ENCODE results near the gene CAPZB. TPM values are rescaled to one million over a fixed set of nuclear protein-coding genes. Genes with fewer than 3 reads are reported as not detected.
A peak's percentile ranks its signal among the peaks of the same experiment; 100 is the strongest.

The CAPZB gene
- total and polyA plus RNA-seq, 7 donors, result 179 to 284 (median 224) TPM

GRCh38 chr1:19315378-19316198 lies 169.8 kb downstream of the CAPZB start:
- H3K9me3 ChIP-seq, result no peaks in the 10 kb centered on the region
- DNase-seq (no peak), ATAC-seq (no peak)
- peaks cover 24% of the 10 kb centered on the region for H3K4me1 ChIP-seq
- intact Hi-C loops (cut with DNase I), result no loop called here
- H3K36me3 ChIP-seq (ENCODE audit: insufficient read depth in 1 of 2, low read depth in 1 of 2), result peaks cover 0 to 32% of the 10 kb centered on the region in 2 donors
- no peaks in the 10 kb centered on the region for H3K27me3 ChIP-seq (ENCODE audit: insufficient read depth in 3 of 3, low read length in 2 of 3)
- H3K4me3 ChIP-seq, result no peak overlapping the region
- TF ChIP-seq CTCF (IDR thresholded peaks at IDR 0.05), result no peak
- 71 to 77% (median 73%) methylated on average over 16 to 17 of the region's 17 CpGs for WGBS, 3 donors
- no peak overlapping the region for H3K27ac ChIP-seq

DNA sequence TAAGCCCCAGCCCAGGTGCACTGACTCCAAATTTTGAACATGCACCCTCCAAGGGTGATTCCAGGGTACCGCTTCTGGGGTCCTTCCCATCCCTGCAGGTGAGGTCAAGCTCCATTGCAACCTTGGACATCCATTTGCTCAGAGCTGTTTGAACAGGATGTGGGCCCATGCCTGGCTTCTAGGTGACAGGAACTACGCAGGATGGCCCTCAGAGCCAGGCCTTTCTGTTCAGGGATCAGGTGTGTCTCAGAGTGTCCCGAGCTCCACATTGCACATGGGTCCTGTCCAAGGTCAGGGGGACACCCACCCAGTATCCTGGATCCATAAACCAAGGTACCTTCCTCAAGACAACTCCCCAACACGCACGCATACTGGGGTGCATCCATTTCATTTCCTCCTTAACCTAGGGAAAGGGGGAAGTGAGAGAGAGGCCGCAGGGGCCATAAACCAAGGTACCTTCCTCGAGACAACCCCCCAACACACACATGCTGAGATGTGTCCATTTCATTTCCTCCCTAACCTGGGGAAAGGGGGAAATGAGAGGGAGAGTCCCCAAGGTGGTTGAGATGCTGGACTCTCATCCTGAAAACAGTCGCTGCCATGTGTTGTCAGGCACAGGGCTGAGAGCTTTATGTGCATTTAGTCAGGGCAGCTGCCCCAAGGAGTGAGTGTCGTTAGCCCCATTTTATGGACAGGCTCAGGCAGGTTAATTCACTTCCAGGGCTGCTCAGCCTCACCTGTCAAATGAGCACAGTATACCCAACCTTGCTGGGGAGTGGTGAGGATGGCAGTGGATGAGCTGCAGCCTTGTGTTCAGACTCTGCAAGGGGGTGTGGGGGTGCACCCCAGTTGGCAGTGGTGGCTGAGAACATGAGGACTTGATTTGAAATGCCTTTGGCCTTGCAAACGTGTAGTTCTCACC lies 171.1 kb downstream of the CAPZB start:
- WGBS, 3 donors, result 86 to 91% (median 86%) methylated on average over 10 of the region's 10 CpGs
- Histone ChIP-seq H3K9me3 (no peaks in the 10 kb centered on the region), H3K27me3 (ENCODE audit: insufficient read depth in 3 of 3, low read length in 2 of 3) (no peaks in the 10 kb centered on the region), H3K4me1 (peaks cover 28% of the 10 kb centered on the region), H3K4me3 (peak overlapping the region; percentile 97), H3K27ac (peak overlapping the region; percentile 23), H3K36me3 (ENCODE audit: insufficient read depth in 1 of 2, low read depth in 1 of 2) (peaks cover 0 to 24% of the 10 kb centered on the region in 2 donors)
- DNase-seq, result no peak
- ATAC-seq, result no peak
- intact Hi-C loops (cut with DNase I), result loop anchor here in 1 of 2 donors (5.0 kb wide), 1 partner anchor 62 kb away; the partner anchor contains the start of genes EMC1 and MRTO4
- no peak for TF ChIP-seq CTCF (IDR thresholded peaks at IDR 0.05)

- Histone ChIP-seq H3K27ac (peak overlapping the region; percentile 99), H3K4me3 (peak overlapping the region; percentile 97), H3K36me3 (ENCODE audit: insufficient read depth in 1 of 2, low read depth in 1 of 2) (peaks cover 0 to 18% of the 10 kb centered on the region in 2 donors), H3K27me3 (ENCODE audit: insufficient read depth in 3 of 3, low read length in 2 of 3) (no peaks in the 10 kb centered on the region), H3K9me3 (no peaks in the 10 kb centered on the region), H3K4me1 (peaks cover 28% of the 10 kb centered on the region)
- DNase-seq, result no peak
- ATAC-seq, result no peak
- whole genome bisulfite sequencing, 3 donors, result 91 to 96% (median 94%) methylated on average over 4 of the region's 4 CpGs
- intact Hi-C loops (cut with DNase I), result loop anchor here in 1 of 2 donors (5.0 kb wide), 1 partner anchor 61 kb away; the partner anchor contains the start of genes EMC1 and MRTO4
- no peak for TF ChIP-seq CTCF (IDR thresholded peaks at IDR 0.05)
Observed at GRCh38 chr1:19313636-19313959, 171.7 kb downstream of the CAPZB start.

- TF ChIP-seq CTCF (IDR thresholded peaks at IDR 0.05), result no peak
- no peak for ATAC-seq
- no peak for DNase-seq
- peaks cover 28% of the 10 kb centered on the region for H3K4me1 ChIP-seq
- 33 to 39% (median 34%) methylated on average over 20 of the region's 20 CpGs for WGBS, 3 donors
- no peaks in the 10 kb centered on the region for H3K9me3 ChIP-seq
- peaks cover 0 to 18% of the 10 kb centered on the region in 2 donors for H3K36me3 ChIP-seq (ENCODE audit: insufficient read depth in 1 of 2, low read depth in 1 of 2)
- intact Hi-C loops (cut with DNase I), result loop anchor here in 1 of 2 donors (5.0 kb wide), 1 partner anchor 61 kb away; the partner anchor contains the start of genes EMC1 and MRTO4
- H3K4me3 ChIP-seq, result peak overlapping the region; percentile 97
- no peaks in the 10 kb centered on the region for H3K27me3 ChIP-seq (ENCODE audit: insufficient read depth in 3 of 3, low read length in 2 of 3)
- peak overlapping the region; percentile 99 for H3K27ac ChIP-seq
Observed at GRCh38 chr1:19312782-19313635, 172.3 kb downstream of the CAPZB start.
